B cell (primary cell): ENCODE measurements around the gene LENG1. TPM values are rescaled to one million over a fixed set of nuclear protein-coding genes. Genes with fewer than 3 reads are reported as not detected.

Source experiments
- ATAC-seq: fragments of 200-7000 bp; cut with Tn5 transposase; one replicate; pipeline ENCODE4 v1.10.0; 2021; ENCODE audit warnings: low read depth, mild to moderate bottlenecking, moderate number of reproducible peaks, moderate library complexity
- CTCF ChIA-PET: fragments of 350-600 bp; sonication (Branson Sonifier 250); formaldehyde crosslinking; loops from one replicate; lab custom pipeline; 2021; ENCODE audit warnings: antibody characterized with exemption, inconsistent platforms; lab: Charles Lee
- POLR2A ChIA-PET: fragments of 350-600 bp; sonication (Branson Sonifier 250); formaldehyde crosslinking; loops from one replicate; lab custom pipeline; 2021; ENCODE audit warnings: antibody characterized with exemption; lab: Charles Lee
- DNase-seq: peaks from one replicate; pipeline ENCODE4 v3.0.0; 2013
- H2AFZ ChIP-seq: 2 replicates; pipeline ENCODE4 v1.6.1; 2012; ENCODE audit warnings: mild to moderate bottlenecking, low read depth, low read length; ENCODE audit not compliant: insufficient read depth, poor library complexity, severe bottlenecking
- H3K27ac ChIP-seq, 2 donors: 1 replicate in 1 of 2; 2 replicates in 1 of 2; pipeline ENCODE4 v1.5.1; 2012 to 2013; ENCODE audit warnings: low read length in 2 of 2, mild to moderate bottlenecking in 2 of 2, moderate library complexity in 1 of 2
- H3K27me3 ChIP-seq, 4 experiments: fragments of 200-600 bp in 1 of 4; sonication (generic) in 1 of 4; replicated peaks in 1 of 4; 1 replicate in 2 of 4; 2 replicates in 2 of 4; pipeline versions ENCODE4 v1.6.1 to v1.7.0; 2013 to 2016; ENCODE audit warnings: low read length in 3 of 4, mild to moderate bottlenecking in 2 of 4, mixed read lengths in 1 of 4, moderate library complexity in 1 of 4; ENCODE audit not compliant: insufficient read depth in 4 of 4, control insufficient read depth in 3 of 4; ENCODE audit errors: control extremely low read depth in 1 of 4
- H3K36me3 ChIP-seq, 2 experiments: replicated peaks in 1 of 2; 1 replicate in 1 of 2; 2 replicates in 1 of 2; pipeline versions ENCODE4 v1.6.1 to v1.7.1; 2013; ENCODE audit warnings: low read length in 1 of 2; ENCODE audit not compliant: insufficient read depth in 2 of 2, control insufficient read depth in 1 of 2; ENCODE audit errors: control extremely low read depth in 1 of 2, extremely low read depth in 1 of 2
- H3K4me1 ChIP-seq, 2 donors: fragments of 200-600 bp in 1 of 2; sonication (generic) in 1 of 2; 1 replicate in 1 of 2; 2 replicates in 1 of 2; pipeline versions ENCODE4 v1.5.1 to v1.6.1; 2013 to 2017; ENCODE audit warnings: low read length in 2 of 2; ENCODE audit not compliant: control insufficient read depth in 2 of 2, insufficient read depth in 2 of 2
- H3K4me2 ChIP-seq: replicated peaks from 2 replicates; pipeline ENCODE3; 2012; ENCODE audit warnings: mild to moderate bottlenecking, low read depth, low read length; ENCODE audit not compliant: poor library complexity, severe bottlenecking
- H3K4me3 ChIP-seq, 5 experiments: fragments of 200-600 bp in 1 of 5; sonication (generic) in 1 of 5; 1 replicate in 3 of 5; 2 replicates in 2 of 5; pipeline versions ENCODE4 v1.5.1 to v1.7.0; 2011 to 2016; ENCODE audit warnings: low read length in 4 of 5, mild to moderate bottlenecking in 4 of 5, low read depth in 2 of 5, control low read depth in 1 of 5, moderate library complexity in 1 of 5; ENCODE audit not compliant: insufficient read depth in 1 of 5; ENCODE audit errors: control extremely low read depth in 1 of 5, extremely low read depth in 1 of 5
- H3K79me2 ChIP-seq: fragments of 200-600 bp; sonication (generic); one replicate; pipeline ENCODE4 v1.6.0; 2016; ENCODE audit warnings: low read length; ENCODE audit not compliant: control insufficient read depth, insufficient read depth
- H3K9ac ChIP-seq: fragments of 200-600 bp; sonication (generic); 2 replicates; pipeline ENCODE4 v1.6.1; 2017; ENCODE audit warnings: mild to moderate bottlenecking, low read length, moderate library complexity
- H3K9me3 ChIP-seq, 3 donors: one replicate each; pipeline versions ENCODE4 v1.6.1 to v1.7.1; 2013; ENCODE audit warnings: low read length in 2 of 3; ENCODE audit not compliant: control insufficient read depth in 2 of 3, insufficient read depth in 1 of 3; ENCODE audit errors: control extremely low read depth in 1 of 3
- H4K20me1 ChIP-seq: 2 replicates; pipeline ENCODE4 v1.6.0; 2012; ENCODE audit warnings: mild to moderate bottlenecking, low read length; ENCODE audit not compliant: insufficient read depth, control insufficient read depth, poor library complexity, severe bottlenecking
- H3K27ac Mint-ChIP-seq: one replicate; pipeline ENCODE4 v1.8.0; 2021; ENCODE audit warnings: mixed read lengths
- H3K27me3 Mint-ChIP-seq: one replicate; pipeline ENCODE4 v1.8.0; 2021; ENCODE audit warnings: mixed read lengths
- H3K4me1 Mint-ChIP-seq: one replicate; pipeline ENCODE4 v1.8.0; 2021; ENCODE audit warnings: mixed read lengths
- H3K4me3 Mint-ChIP-seq: one replicate; pipeline ENCODE4 v1.8.0; 2021; ENCODE audit warnings: mixed read lengths
- H3K9me3 Mint-ChIP-seq: one replicate; pipeline ENCODE4 v1.8.0; 2022; ENCODE audit warnings: mixed read lengths; ENCODE audit not compliant: insufficient read depth
- EZH2 ChIP-seq: IDR thresholded peaks from 2 replicates; pipeline ENCODE4 v1.6.1; 2012; ENCODE audit warnings: borderline replicate concordance, low read depth, mild to moderate bottlenecking, moderate library complexity, low read length; ENCODE audit not compliant: insufficient read depth, poor library complexity, severe bottlenecking
- WGBS: methylation state at CpG from one replicate; pipeline ENCODE4 v1.1.5; 2013; ENCODE audit warnings: missing lambda C conversion rate; ENCODE audit not compliant: insufficient coverage; 5-methylcytosine and 5-hydroxymethylcytosine counted together
- intact Hi-C: fragments of 100-400 bp; cut with micrococcal nuclease; formaldehyde crosslinking; loops from one replicate; pipeline ENCODE4 v1.10.0; 2022
- polyA plus RNA-seq: library from polyadenylated mRNA; depleted of rRNA; stranded (reverse); fragments of >200 nt; gene quantifications from 2 replicates; pipeline ENCODE4 v1.2.3, GENCODE V29; 2012
- total RNA-seq, 2 donors: library from RNA; stranded (reverse); fragments of 120-200 nt in 1 of 2; gene quantifications; 1 replicate in 1 of 2; 2 replicates in 1 of 2; pipeline versions ENCODE4 v1.2.3 to v1.2.4, GENCODE V29; 2013 to 2022
- TF ChIP-seq, protein P1 (sequence below): fragments of 200-600 bp; IDR thresholded peaks from one replicate; pipeline ENCODE4 v1.8.0; 2022; ENCODE audit warnings: antibody characterized with exemption, mild to moderate bottlenecking

The LENG1 gene
- total and polyA plus RNA-seq, 2 donors (not counting 1 experiment from before 2014, with no cell fraction given) = 9.2 to 16.5 TPM

DNA sequence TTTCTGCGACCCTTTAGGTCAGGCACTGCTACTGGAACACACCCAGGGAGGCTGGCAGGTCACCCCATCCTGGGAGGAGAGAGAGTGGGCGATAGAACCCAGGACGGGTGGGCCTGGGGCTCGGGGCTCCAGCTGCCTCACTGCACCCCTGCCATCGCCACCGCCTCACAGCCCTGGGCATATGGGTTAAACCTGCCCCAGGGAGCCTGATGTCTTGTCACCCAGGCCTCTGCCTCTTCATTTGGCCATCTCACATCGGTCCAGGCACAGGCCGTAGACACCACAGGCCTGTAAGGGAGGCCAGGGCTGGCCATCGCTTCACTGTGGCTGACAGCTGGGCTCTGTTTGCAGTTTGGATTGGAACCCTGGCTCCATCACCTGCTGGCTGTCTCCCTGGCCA, 33.8 kb downstream of the LENG1 start:
- TF ChIP-seq, protein P1, sequence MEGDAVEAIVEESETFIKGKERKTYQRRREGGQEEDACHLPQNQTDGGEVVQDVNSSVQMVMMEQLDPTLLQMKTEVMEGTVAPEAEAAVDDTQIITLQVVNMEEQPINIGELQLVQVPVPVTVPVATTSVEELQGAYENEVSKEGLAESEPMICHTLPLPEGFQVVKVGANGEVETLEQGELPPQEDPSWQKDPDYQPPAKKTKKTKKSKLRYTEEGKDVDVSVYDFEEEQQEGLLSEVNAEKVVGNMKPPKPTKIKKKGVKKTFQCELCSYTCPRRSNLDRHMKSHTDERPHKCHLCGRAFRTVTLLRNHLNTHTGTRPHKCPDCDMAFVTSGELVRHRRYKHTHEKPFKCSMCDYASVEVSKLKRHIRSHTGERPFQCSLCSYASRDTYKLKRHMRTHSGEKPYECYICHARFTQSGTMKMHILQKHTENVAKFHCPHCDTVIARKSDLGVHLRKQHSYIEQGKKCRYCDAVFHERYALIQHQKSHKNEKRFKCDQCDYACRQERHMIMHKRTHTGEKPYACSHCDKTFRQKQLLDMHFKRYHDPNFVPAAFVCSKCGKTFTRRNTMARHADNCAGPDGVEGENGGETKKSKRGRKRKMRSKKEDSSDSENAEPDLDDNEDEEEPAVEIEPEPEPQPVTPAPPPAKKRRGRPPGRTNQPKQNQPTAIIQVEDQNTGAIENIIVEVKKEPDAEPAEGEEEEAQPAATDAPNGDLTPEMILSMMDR = no peak
- no peak for TF ChIP-seq EZH2
- H2AFZ ChIP-seq = no peak overlapping the region
- H3K27me3 ChIP-seq = no peaks in the 10 kb centered on the region
- H3K27ac ChIP-seq = no peak overlapping the region
- WGBS = 96% methylated on average over 8 of the region's 9 CpGs
- no peak overlapping the region for H3K4me2 ChIP-seq
- Mint-ChIP-seq H3K4me1 (no peaks in the 10 kb centered on the region), H3K4me3 (no peak overlapping the region), H3K9me3 (no peaks in the 10 kb centered on the region), H3K27ac (no peak overlapping the region), H3K27me3 (no peaks in the 10 kb centered on the region)
- no peak overlapping the region for H3K4me3 ChIP-seq
- no peaks in the 10 kb centered on the region for H4K20me1 ChIP-seq
- no peaks in the 10 kb centered on the region for H3K4me1 ChIP-seq
- POLR2A ChIA-PET = no interaction called here
- CTCF ChIA-PET = no interaction called here
- no peaks in the 10 kb centered on the region for H3K79me2 ChIP-seq
- peaks cover 6 to 70% of the 10 kb centered on the region in 2 experiments for H3K36me3 ChIP-seq
- intact Hi-C loops = no loop called here
- H3K9ac ChIP-seq = no peak overlapping the region
- H3K9me3 ChIP-seq = no peaks in the 10 kb centered on the region
- DNase-seq (no peak), ATAC-seq (no peak)

DNA sequence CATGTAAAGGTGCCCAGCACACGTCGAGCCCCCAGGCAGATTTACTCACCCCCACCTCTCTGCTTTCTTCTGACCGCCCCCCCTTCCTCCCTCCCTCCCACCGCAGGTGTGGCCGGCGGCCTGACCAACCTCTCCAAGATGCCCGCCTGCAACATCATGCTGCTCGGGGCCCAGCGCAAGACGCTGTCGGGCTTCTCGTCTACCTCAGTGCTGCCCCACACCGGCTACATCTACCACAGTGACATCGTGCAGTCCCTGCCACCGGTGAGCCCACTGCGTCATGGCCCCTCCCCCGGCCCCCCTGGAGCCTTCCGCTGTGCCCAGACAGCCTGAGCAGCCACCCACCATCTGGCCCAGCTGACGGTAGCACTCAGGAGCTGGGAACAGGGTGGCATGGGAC, 35.1 kb downstream of the LENG1 start:
- Histone ChIP-seq H3K27me3 (no peaks in the 10 kb centered on the region), H3K79me2 (peaks cover 6% of the 10 kb centered on the region), H3K9ac (no peak overlapping the region), H2AFZ (no peak overlapping the region), H3K27ac (no peak overlapping the region), H3K4me2 (no peak overlapping the region), H3K36me3 (peaks cover 7 to 76% of the 10 kb centered on the region in 2 experiments), H4K20me1 (peaks cover 8% of the 10 kb centered on the region), H3K4me3 (no peak overlapping the region), H3K9me3 (no peaks in the 10 kb centered on the region), H3K4me1 (no peaks in the 10 kb centered on the region)
- 94% methylated on average over 17 of the region's 19 CpGs for WGBS
- Mint-ChIP-seq H3K27ac (no peak overlapping the region), H3K9me3 (no peaks in the 10 kb centered on the region), H3K4me3 (no peak overlapping the region), H3K27me3 (no peaks in the 10 kb centered on the region), H3K4me1 (no peaks in the 10 kb centered on the region)
- CTCF ChIA-PET = interaction anchor here (0.6 kb wide), 1 partner anchor 525 kb away, joined by 3 read pairs; no protein-coding TSS in a partner anchor
- TF ChIP-seq, protein P1 = no peak
- no peak for TF ChIP-seq EZH2
- ATAC-seq (no peak), DNase-seq (no peak)
- intact Hi-C loops = no loop called here
- POLR2A ChIA-PET = no interaction called here
